GM18867 (cell line): ENCODE results near the gene SLC45A3.

Experiments
- ATAC-seq: cut with Tn5 transposase; IDR thresholded peaks from one replicate; pipeline ENCODE4 v1.9.1; 2021; ENCODE audit warnings: mild to moderate bottlenecking, moderate library complexity; ENCODE audit not compliant: unreplicated experiment

Gene SLC45A3

DNA sequence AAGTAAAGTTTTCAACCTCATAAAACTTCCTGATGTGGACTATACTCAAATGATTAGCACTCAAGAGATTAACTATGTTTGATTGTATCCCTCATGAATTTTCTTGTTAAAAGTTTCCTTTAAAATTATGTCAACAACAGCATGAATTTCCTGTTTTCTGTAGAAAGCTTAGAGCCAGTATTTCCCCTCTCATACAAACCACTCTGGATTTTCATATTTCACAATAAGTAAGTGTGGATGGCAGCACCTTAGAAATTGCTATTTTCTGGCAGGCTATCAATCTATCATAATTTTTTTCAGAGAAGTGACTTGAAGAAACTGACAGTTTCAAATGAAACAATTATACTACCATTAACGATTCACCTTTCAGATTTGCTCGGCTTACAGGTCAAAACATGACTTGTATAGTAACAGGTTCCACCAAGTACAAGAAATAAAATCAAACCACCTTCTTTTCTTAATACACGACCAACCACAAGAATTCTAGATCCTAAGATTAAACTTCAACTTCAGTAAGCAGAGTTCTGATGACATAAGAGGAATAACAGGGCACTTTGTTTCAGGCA lies 69.3 kb downstream of the SLC45A3 start:
- ATAC-seq = no peak

DNA sequence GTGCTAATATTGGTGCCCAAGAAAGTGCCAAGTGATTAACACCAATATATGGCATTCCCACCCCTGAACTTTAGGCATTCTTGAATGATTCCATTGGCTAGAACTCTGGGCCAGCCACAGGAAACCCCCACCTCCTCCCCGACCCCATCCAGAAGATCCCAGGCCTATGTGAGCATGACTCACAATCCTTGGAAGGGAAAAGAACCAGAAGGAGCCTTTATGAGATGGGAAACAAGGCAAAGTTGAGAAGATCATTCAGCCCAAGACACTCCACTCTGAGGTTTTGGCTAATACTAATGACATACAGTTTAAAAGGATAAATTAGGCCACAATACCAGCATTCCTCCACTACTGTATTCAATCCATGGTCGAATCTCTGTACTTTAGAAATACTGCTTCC lies 70.3 kb downstream of the SLC45A3 start:
- ATAC-seq = no peak
